HepG2 (cell line): ENCODE results near the gene AIF1. TPM values are rescaled to one million over a fixed set of nuclear protein-coding genes. Genes with fewer than 3 reads are reported as not detected.

ENCODE experiments used
- AKAP8 ChIP-seq: sonication (generic); formaldehyde crosslinking; IDR thresholded peaks from 2 replicates; pipeline ENCODE4 v1.5.1; 2020; ENCODE audit warnings: mild to moderate bottlenecking, missing genetic modification reagents
- CENPX ChIP-seq: sonication (generic); formaldehyde crosslinking; IDR thresholded peaks from 2 replicates; pipeline ENCODE4 v1.9.0; 2021; ENCODE audit warnings: mild to moderate bottlenecking, missing genetic modification reagents, moderate library complexity
- CHD2 ChIP-seq: IDR thresholded peaks from 2 replicates; pipeline ENCODE4 v1.6.1; 2011; ENCODE audit warnings: low read depth, low read length, improper control_type of control experiment
- FIP1L1 ChIP-seq: fragments of 200-400 bp; formaldehyde crosslinking; IDR thresholded peaks from 2 replicates; pipeline ENCODE4 v1.6.1; 2018; ENCODE audit warnings: low read depth, mild to moderate bottlenecking, low read length, moderate library complexity, borderline replicate concordance; ENCODE audit not compliant: insufficient read depth
- FOXC1 ChIP-seq: sonication (generic); formaldehyde crosslinking; IDR thresholded peaks from 2 replicates; pipeline ENCODE4 v1.8.0; 2022; ENCODE audit warnings: mild to moderate bottlenecking, missing genetic modification reagents, borderline replicate concordance
- FOXM1 ChIP-seq: sonication (generic); formaldehyde crosslinking; IDR thresholded peaks from 2 replicates; pipeline ENCODE4 v1.5.0; 2020; ENCODE audit warnings: missing genetic modification reagents
- HES4 ChIP-seq: sonication (generic); formaldehyde crosslinking; IDR thresholded peaks from 2 replicates; pipeline ENCODE4 v1.9.0; 2021; ENCODE audit warnings: mild to moderate bottlenecking, missing genetic modification reagents, borderline replicate concordance
- KDM5B ChIP-seq: sonication (generic); formaldehyde crosslinking; IDR thresholded peaks from 2 replicates; pipeline ENCODE4 v1.4.0; 2020; ENCODE audit warnings: missing genetic modification reagents, mild to moderate bottlenecking, borderline replicate concordance
- SMARCE1 ChIP-seq: fragments of 450-650 bp; IDR thresholded peaks from 2 replicates; pipeline ENCODE4 v1.6.1; 2017; ENCODE audit warnings: borderline replicate concordance
- XRCC5 ChIP-seq: fragments of 200-400 bp; formaldehyde crosslinking; optimal IDR thresholded peaks from 2 replicates; pipeline ENCODE3; 2017; ENCODE audit warnings: mild to moderate bottlenecking, low read length
- YEATS2 ChIP-seq: sonication (generic); formaldehyde crosslinking; IDR thresholded peaks from 2 replicates; pipeline ENCODE4 v1.4.0; 2020; ENCODE audit warnings: missing genetic modification reagents, borderline replicate concordance
- ZFP36 ChIP-seq: fragments of 150-350 bp; IDR thresholded peaks from 2 replicates; pipeline ENCODE4 v1.6.1; 2018; ENCODE audit warnings: borderline replicate concordance, low read length, low read depth; ENCODE audit not compliant: partially characterized antibody
- ZNF17 ChIP-seq: sonication (generic); formaldehyde crosslinking; IDR thresholded peaks from 2 replicates; pipeline ENCODE4 v1.5.0; 2020; ENCODE audit warnings: mild to moderate bottlenecking, missing genetic modification reagents
- ZNF180 ChIP-seq: sonication (generic); formaldehyde crosslinking; IDR thresholded peaks from 2 replicates; pipeline ENCODE4 v1.4.0; 2020; ENCODE audit warnings: low read depth, missing genetic modification reagents, borderline replicate concordance
- ZNF558 ChIP-seq: sonication (generic); formaldehyde crosslinking; IDR thresholded peaks from 2 replicates; pipeline ENCODE4 v1.9.0; 2022; ENCODE audit warnings: mild to moderate bottlenecking, missing genetic modification reagents, borderline replicate concordance
- ZNF569 ChIP-seq: sonication (generic); formaldehyde crosslinking; IDR thresholded peaks from 2 replicates; pipeline ENCODE4 v1.5.0; 2020; ENCODE audit warnings: mild to moderate bottlenecking, missing genetic modification reagents, moderate library complexity, borderline replicate concordance
- ZNF670 ChIP-seq: sonication (generic); formaldehyde crosslinking; IDR thresholded peaks from 2 replicates; pipeline ENCODE4 v1.8.0; 2022; ENCODE audit warnings: mild to moderate bottlenecking, missing genetic modification reagents, borderline replicate concordance
- polyA plus RNA-seq, 8 experiments: library from polyadenylated mRNA; depleted of rRNA in 3 of 8; stranded (reverse) in 7 of 8; unstranded in 1 of 8; fragments of >200 nt; fragmentation: Illumina TruSeq in 4 of 8; extraction: Trizol in 4 of 8; gene quantifications; 2 replicates each; pipeline versions ENCODE4 v1.2.1 to v1.2.3, GENCODE V29; 2011 to 2016; ENCODE audit warnings: low read depth in 4 of 8, missing spikeins in 1 of 8, mixed read lengths in 1 of 8; ENCODE audit not compliant: insufficient read depth in 1 of 8
- total RNA-seq, 5 experiments: library from RNA; depleted of rRNA; stranded (reverse); fragments of >200 nt; fragmentation: Illumina TruSeq; extraction: Trizol; gene quantifications; 2 replicates each; pipeline ENCODE4 v1.2.3, GENCODE V29; 2016; ENCODE audit warnings: low read depth in 1 of 5
- TF ChIP-seq, protein P1 (sequence below): sonication (generic); formaldehyde crosslinking; IDR thresholded peaks from 2 replicates; pipeline ENCODE4 v1.4.0; 2020; ENCODE audit warnings: missing genetic modification reagents
- TF ChIP-seq, protein P2 (sequence below): IDR thresholded peaks from 2 replicates; pipeline ENCODE4 v1.6.1; 2016; ENCODE audit warnings: mild to moderate bottlenecking, missing biosample characterization, missing genetic modification reagents
- TF ChIP-seq, protein P3 (sequence below): sonication (generic); formaldehyde crosslinking; IDR thresholded peaks from 2 replicates; pipeline ENCODE4 v1.9.0; 2021; ENCODE audit warnings: missing genetic modification reagents, mild to moderate bottlenecking, borderline replicate concordance
- TF ChIP-seq, protein P4 (sequence below): sonication (generic); formaldehyde crosslinking; IDR thresholded peaks from 2 replicates; pipeline ENCODE4 v1.4.0; 2020; ENCODE audit warnings: mild to moderate bottlenecking, missing genetic modification reagents

Gene AIF1
- total and polyA plus RNA-seq, 2 of the 13 experiments (the other 11 are each of a cell fraction or from before 2014, with no cell fraction given), result 1.5 TPM; not detected in 1

DNA sequence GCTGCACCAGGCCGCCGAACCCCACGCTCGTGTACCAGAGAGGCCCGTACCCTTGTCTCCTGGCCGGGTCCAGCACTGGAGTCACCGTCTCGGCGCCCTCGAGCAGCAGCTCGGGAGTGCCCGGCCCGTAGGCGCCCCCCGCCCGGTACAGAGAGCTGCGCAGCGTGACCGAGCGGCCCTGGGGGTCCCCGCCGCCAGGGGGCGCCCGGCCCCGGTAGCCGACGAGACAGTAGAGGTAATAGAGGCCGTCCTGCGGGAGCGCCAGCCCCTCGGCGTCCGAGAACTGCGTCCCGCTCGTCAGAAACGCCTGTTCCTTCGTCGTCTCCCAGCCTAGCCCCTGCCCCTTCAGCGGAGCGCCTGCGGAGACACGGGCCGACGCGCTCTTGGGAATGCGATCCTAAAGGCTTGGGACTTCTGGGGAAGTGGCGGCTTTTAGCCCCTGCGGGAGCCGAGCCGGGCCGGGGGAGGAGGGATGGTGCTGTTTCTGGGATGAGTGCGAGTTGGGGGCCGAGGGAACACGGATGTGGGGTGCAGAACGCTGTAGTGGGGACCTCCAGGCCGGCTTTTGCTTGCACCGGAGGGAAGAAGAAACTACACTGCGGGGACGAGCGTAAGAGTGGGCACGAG, 34.1 kb upstream of the AIF1 start (continued):
- TF ChIP-seq, protein P1, sequence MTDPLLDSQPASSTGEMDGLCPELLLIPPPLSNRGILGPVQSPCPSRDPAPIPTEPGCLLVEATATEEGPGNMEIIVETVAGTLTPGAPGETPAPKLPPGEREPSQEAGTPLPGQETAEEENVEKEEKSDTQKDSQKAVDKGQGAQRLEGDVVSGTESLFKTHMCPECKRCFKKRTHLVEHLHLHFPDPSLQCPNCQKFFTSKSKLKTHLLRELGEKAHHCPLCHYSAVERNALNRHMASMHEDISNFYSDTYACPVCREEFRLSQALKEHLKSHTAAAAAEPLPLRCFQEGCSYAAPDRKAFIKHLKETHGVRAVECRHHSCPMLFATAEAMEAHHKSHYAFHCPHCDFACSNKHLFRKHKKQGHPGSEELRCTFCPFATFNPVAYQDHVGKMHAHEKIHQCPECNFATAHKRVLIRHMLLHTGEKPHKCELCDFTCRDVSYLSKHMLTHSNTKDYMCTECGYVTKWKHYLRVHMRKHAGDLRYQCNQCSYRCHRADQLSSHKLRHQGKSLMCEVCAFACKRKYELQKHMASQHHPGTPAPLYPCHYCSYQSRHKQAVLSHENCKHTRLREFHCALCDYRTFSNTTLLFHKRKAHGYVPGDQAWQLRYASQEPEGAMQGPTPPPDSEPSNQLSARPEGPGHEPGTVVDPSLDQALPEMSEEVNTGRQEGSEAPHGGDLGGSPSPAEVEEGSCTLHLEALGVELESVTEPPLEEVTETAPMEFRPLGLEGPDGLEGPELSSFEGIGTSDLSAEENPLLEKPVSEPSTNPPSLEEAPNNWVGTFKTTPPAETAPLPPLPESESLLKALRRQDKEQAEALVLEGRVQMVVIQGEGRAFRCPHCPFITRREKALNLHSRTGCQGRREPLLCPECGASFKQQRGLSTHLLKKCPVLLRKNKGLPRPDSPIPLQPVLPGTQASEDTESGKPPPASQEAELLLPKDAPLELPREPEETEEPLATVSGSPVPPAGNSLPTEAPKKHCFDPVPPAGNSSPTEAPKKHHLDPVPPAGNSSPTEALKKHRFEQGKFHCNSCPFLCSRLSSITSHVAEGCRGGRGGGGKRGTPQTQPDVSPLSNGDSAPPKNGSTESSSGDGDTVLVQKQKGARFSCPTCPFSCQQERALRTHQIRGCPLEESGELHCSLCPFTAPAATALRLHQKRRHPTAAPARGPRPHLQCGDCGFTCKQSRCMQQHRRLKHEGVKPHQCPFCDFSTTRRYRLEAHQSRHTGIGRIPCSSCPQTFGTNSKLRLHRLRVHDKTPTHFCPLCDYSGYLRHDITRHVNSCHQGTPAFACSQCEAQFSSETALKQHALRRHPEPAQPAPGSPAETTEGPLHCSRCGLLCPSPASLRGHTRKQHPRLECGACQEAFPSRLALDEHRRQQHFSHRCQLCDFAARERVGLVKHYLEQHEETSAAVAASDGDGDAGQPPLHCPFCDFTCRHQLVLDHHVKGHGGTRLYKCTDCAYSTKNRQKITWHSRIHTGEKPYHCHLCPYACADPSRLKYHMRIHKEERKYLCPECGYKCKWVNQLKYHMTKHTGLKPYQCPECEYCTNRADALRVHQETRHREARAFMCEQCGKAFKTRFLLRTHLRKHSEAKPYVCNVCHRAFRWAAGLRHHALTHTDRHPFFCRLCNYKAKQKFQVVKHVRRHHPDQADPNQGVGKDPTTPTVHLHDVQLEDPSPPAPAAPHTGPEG (CRISPR knock-in tag), result peak; percentile 59; the same call in 1 of the 2 replicates
- no peak for TF ChIP-seq SMARCE1
- no peak for TF ChIP-seq ZFP36
- TF ChIP-seq ZNF558 (CRISPR knock-in tag), result peak; percentile 43; the same call in 1 of the 2 replicates
- no peak for TF ChIP-seq CENPX
- TF ChIP-seq AKAP8 (CRISPR knock-in tag), result no peak
- TF ChIP-seq ZNF17 (CRISPR knock-in tag), result no peak
- no peak for TF ChIP-seq FOXM1 (CRISPR knock-in tag)
- TF ChIP-seq CHD2, result no peak; the same call in 1 of the 2 replicates
- peak; percentile 97 for TF ChIP-seq XRCC5
- TF ChIP-seq, protein P2, sequence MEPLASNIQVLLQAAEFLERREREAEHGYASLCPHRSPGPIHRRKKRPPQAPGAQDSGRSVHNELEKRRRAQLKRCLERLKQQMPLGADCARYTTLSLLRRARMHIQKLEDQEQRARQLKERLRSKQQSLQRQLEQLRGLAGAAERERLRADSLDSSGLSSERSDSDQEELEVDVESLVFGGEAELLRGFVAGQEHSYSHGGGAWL, result peak; percentile 92
- TF ChIP-seq, protein P3, sequence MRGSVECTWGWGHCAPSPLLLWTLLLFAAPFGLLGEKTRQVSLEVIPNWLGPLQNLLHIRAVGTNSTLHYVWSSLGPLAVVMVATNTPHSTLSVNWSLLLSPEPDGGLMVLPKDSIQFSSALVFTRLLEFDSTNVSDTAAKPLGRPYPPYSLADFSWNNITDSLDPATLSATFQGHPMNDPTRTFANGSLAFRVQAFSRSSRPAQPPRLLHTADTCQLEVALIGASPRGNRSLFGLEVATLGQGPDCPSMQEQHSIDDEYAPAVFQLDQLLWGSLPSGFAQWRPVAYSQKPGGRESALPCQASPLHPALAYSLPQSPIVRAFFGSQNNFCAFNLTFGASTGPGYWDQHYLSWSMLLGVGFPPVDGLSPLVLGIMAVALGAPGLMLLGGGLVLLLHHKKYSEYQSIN (CRISPR knock-in tag), result no peak
- TF ChIP-seq FOXC1 (CRISPR knock-in tag), result peak; percentile 94
- no peak for TF ChIP-seq ZNF569 (CRISPR knock-in tag)
- no peak for TF ChIP-seq FIP1L1
- TF ChIP-seq HES4 (CRISPR knock-in tag), result 0 out of 2 replicates have a peak, but pooled peaks have one; percentile 20
- TF ChIP-seq YEATS2, result peak; percentile 76; the same call in 1 of the 2 replicates
- TF ChIP-seq, protein P4, sequence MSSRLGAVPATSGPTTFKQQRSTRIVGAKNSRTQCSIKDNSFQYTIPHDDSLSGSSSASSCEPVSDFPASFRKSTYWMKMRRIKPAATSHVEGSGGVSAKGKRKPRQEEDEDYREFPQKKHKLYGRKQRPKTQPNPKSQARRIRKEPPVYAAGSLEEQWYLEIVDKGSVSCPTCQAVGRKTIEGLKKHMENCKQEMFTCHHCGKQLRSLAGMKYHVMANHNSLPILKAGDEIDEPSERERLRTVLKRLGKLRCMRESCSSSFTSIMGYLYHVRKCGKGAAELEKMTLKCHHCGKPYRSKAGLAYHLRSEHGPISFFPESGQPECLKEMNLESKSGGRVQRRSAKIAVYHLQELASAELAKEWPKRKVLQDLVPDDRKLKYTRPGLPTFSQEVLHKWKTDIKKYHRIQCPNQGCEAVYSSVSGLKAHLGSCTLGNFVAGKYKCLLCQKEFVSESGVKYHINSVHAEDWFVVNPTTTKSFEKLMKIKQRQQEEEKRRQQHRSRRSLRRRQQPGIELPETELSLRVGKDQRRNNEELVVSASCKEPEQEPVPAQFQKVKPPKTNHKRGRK (CRISPR knock-in tag), result no peak
- TF ChIP-seq KDM5B, result peak; percentile 96
- TF ChIP-seq ZNF670 (CRISPR knock-in tag), result no peak
- TF ChIP-seq ZNF180, result no peak
